GM20000 (cell line): ENCODE data around the gene IFT122.

Source experiments
- DNase-seq: peaks from one replicate; pipeline ENCODE4 v3.0.0; 2012; ENCODE audit warnings: low spot score
- TF ChIP-seq, protein P1 (sequence below): IDR thresholded peaks from 2 replicates; pipeline ENCODE4 v1.5.1; 2012; ENCODE audit warnings: mild to moderate bottlenecking, control low read depth; ENCODE audit errors: extremely low read depth, missing control alignments

The IFT122 gene

DNA sequence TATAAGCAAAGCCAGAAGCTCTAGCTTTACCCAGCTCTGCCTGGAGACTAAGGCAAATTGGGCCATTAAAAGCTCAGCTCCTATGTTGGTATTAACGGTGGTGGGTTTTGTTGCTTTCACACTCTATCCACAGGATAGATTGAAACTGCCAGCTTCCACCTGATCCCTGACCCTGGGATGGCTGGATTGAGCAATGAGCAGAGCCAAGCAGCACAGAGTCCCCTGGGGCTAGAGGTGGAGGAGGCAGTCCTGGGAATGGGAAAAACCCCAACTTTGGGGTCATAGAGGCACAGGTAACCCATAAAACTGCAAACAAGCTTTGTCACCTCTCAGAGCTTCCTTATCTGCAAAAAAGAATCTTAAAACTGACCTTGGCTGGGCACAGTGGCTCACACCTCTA lies 95.1 kb downstream of the IFT122 start:
- no peak for DNase-seq
- TF ChIP-seq, protein P1, sequence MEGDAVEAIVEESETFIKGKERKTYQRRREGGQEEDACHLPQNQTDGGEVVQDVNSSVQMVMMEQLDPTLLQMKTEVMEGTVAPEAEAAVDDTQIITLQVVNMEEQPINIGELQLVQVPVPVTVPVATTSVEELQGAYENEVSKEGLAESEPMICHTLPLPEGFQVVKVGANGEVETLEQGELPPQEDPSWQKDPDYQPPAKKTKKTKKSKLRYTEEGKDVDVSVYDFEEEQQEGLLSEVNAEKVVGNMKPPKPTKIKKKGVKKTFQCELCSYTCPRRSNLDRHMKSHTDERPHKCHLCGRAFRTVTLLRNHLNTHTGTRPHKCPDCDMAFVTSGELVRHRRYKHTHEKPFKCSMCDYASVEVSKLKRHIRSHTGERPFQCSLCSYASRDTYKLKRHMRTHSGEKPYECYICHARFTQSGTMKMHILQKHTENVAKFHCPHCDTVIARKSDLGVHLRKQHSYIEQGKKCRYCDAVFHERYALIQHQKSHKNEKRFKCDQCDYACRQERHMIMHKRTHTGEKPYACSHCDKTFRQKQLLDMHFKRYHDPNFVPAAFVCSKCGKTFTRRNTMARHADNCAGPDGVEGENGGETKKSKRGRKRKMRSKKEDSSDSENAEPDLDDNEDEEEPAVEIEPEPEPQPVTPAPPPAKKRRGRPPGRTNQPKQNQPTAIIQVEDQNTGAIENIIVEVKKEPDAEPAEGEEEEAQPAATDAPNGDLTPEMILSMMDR: no peak

DNA sequence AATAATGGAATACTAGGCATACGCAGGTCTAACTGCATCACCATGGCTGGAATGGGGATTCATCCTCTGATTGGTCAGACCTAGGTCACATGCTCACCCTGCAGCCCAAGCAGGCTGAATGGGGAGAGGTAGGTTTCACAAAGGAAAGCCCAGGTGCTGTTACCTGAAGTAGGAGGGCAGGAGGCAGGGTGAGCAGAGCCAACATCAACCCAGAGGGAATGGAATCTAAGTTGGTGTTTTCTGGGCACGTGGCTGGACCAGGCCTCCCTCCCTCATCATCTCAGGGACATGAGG lies 96.3 kb downstream of the IFT122 start:
- TF ChIP-seq, protein P1: no peak
- DNase-seq: no peak

DNA sequence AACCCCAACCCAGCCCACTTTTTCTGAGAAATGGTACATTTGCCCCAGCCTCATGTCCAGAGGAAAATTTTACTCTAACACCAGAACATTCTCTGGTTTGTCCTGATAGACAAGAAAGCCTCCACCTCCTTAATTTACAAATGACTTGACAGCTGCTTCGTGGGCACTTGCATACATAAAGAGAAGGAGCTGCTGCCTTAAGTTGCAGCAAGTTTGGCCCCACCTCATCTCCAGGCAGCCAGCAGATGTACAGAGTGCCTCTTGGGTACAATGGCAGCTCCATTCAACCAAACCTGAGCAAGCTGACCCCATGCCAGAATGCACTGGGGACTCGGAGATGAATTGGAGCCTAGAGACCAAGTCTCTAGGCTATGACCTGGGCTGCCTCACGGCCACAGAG lies 96.8 kb downstream of the IFT122 start:
- no peak for DNase-seq
- TF ChIP-seq, protein P1: no peak

DNA sequence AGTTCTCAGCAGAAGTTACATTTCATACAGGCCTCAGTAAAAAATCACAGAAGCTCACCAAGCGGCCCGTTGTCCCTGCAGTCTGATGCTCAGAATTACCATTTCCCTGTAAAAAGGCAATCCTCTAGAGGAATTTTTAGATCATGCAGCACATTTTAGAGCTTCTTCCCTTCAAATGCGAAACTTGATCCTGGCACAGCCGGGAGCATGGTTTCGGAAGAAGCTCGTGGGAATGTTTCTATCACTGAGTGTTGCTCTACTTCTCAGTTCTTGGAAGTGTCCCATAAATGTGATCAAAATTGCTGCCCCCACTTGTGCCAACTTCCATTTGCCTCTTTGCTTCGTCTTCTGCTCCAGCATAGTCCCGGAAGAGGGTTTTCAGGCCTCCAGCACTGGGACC lies 99.2 kb downstream of the IFT122 start:
- TF ChIP-seq, protein P1: no peak
- no peak for DNase-seq

DNA sequence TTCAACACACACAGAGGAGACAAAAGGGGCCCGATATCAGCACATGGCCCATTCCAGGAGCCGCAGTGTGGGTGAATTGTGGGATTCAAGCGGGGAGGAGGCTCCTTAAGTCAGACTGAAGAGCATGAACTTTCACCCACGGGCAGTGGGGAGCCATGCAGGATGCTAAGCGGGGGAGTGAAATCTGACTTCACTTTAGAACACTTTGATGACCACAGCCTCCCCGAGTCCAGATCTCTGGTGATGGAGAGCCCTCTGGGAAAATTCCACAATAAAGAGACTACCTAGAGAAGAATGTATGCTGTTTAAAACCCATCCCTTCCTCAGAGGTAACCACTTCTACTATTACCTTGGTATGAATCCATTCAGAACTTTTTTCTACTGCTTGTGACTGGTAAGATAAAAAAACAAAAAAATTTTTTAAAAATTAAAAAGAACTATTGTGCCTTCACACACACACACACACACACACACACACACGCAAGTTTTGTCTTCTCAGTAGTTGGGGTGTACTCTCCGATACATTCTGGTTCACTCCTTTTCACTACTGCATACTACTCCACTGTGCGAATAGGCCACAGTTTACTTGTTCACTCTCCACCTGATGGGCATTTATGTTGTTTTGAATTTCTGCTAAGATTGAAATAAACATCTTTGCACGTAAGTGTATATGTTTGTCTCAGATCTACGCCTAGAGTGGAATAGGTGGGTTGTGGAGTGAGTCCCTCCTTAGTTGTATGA lies 100.9 kb downstream of the IFT122 start:
- no peak for DNase-seq
- TF ChIP-seq, protein P1: no peak

DNA sequence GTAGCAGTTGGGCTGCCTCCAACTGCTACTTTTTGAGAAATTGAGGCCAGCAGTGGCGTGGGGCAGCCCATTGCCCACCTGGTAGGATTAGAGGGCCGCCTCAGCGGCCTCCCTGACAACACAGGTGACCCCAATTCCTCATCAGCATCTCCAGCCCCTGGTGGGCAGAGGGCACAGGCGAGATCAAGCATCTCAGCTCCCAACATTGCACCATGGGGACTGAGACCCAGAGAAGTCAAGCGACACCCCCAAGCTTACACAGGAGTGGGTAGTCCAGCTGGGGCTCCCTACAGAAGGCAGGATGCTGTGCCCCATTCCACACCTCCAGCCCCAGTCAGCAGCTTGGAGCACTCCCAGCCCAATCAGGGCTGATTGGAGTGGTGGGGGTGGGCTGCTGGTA lies 102.7 kb downstream of the IFT122 start:
- no peak for DNase-seq
- TF ChIP-seq, protein P1: no peak

DNA sequence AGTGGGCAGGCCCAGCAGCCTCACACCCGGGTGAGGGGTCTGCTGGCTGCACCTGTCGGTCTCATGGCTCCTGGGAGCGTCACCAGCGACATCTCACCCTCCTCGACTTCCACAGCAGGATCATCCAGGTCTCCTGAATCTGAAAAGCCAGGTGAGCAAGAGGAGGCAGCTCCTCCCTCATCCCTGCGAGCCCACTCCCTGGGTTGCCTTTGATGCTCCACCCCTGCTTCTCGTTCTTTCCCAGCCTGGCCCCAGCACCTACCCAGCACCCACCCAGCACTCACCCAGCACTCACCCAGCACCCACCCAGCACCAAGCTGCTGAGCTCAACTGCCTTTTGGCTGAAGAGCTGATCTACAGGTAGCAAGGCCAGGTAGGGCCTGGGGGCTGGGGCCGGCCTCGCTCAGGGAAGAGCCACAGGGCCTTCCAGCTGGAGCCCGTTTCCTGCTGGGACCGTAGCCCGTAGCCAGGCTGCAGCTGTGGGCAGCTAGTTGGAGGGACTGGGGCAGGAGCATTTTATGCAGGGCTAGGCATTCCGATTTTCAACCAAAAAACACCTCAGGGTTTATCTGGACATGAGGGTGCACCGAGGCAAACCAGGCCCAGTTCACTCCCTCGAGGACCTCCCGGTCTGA lies 103.2 kb downstream of the IFT122 start, which contains the start of gene H1-8:
H1-8 (plus strand) TSS at position 20 of the 635 bp plus-strand sequence; CDS start at position 64, 44 bp downstream.
- DNase-seq: no peak
- TF ChIP-seq, protein P1: no peak
